Muscle layer of colon (tissue), 2 donors: Measurements from ENCODE around the gene CEP104.
A peak's percentile ranks its signal among the peaks of the same experiment; 100 is the strongest.

Source experiments
- H3K27ac ChIP-seq: one replicate; pipeline ENCODE4 v1.7.0; 2013; ENCODE audit warnings: low read depth, mild to moderate bottlenecking, low read length, moderate library complexity
- H3K27me3 ChIP-seq, 2 donors: one replicate each; pipeline ENCODE4 v1.7.0; 2013; ENCODE audit warnings: low read length in 2 of 2, mild to moderate bottlenecking in 2 of 2; ENCODE audit not compliant: insufficient read depth in 2 of 2, control insufficient read depth in 1 of 2
- H3K36me3 ChIP-seq: one replicate; pipeline ENCODE4 v1.7.0; 2013; ENCODE audit warnings: mild to moderate bottlenecking, low read length; ENCODE audit not compliant: insufficient read depth
- H3K4me1 ChIP-seq: one replicate; pipeline ENCODE4 v1.7.0; 2013; ENCODE audit warnings: mild to moderate bottlenecking, low read length; ENCODE audit not compliant: insufficient read depth
- H3K4me3 ChIP-seq, 2 donors: one replicate each; pipeline ENCODE4 v1.7.0; 2013; ENCODE audit warnings: low read length in 2 of 2, low read depth in 1 of 2, mild to moderate bottlenecking in 1 of 2, moderate library complexity in 1 of 2
- H3K9ac ChIP-seq: one replicate; pipeline ENCODE4 v1.7.0; 2013; ENCODE audit warnings: low read length
- H3K9me3 ChIP-seq: one replicate; pipeline ENCODE4 v1.7.0; 2013; ENCODE audit warnings: mild to moderate bottlenecking, low read length
- donor health status: abdominal sarcoma.
- donor health status: Adenocarcinoma of cecum.

Gene CEP104

GRCh38 chr1:3900150-3900968, 43.3 kb upstream of the CEP104 start, which contains the start of gene C1orf174:
Gene C1orf174, minus strand, starts transcription at chr1:3900272. Its CDS starts 86 bp downstream, at chr1:3900186.
- H3K27ac ChIP-seq = peak within 1 kb of the TSS; percentile 95
- peak within 1 kb of the TSS; percentile 68 to 70 for H3K4me3 ChIP-seq
- peak within 1 kb of the TSS; percentile 71 for H3K9ac ChIP-seq
- H3K36me3 ChIP-seq = peaks cover 1% of the 10 kb centered on the region
- peaks cover 0 to 5% of the 10 kb centered on the region in 2 donors for H3K27me3 ChIP-seq
- H3K4me1 ChIP-seq = peaks cover 17% of the 10 kb centered on the region
- no peaks in the 10 kb centered on the region for H3K9me3 ChIP-seq

GRCh38 chr1:3899754-3900149, 42.7 kb upstream of the CEP104 start:
- Histone ChIP-seq H3K4me3 (peak overlapping the region; percentile 68 to 70), H3K36me3 (peaks cover 7% of the 10 kb centered on the region), H3K9ac (peak overlapping the region; percentile 71), H3K27ac (peak overlapping the region; percentile 95), H3K27me3 (peaks cover 0 to 5% of the 10 kb centered on the region in 2 donors), H3K4me1 (peaks cover 22% of the 10 kb centered on the region), H3K9me3 (no peaks in the 10 kb centered on the region)

- H3K4me1 ChIP-seq = peaks cover 22% of the 10 kb centered on the region
- H3K36me3 ChIP-seq = peaks cover 8% of the 10 kb centered on the region
- H3K9me3 ChIP-seq = no peaks in the 10 kb centered on the region
- peak overlapping the region; percentile 95 for H3K27ac ChIP-seq
- H3K9ac ChIP-seq = peak overlapping the region; percentile 71
- H3K4me3 ChIP-seq = peak overlapping the region; percentile 68 to 70
- H3K27me3 ChIP-seq = peaks cover 0 to 5% of the 10 kb centered on the region in 2 donors
Observed at GRCh38 chr1:3898994-3899753, 42.2 kb upstream of the CEP104 start.

- Histone ChIP-seq H3K36me3 (peaks cover 8% of the 10 kb centered on the region), H3K4me1 (peaks cover 22% of the 10 kb centered on the region), H3K27me3 (no peaks in the 10 kb centered on the region), H3K9ac (no peak overlapping the region), H3K27ac (no peak overlapping the region), H3K4me3 (no peak overlapping the region), H3K9me3 (no peaks in the 10 kb centered on the region)
Observed at GRCh38 chr1:3898475-3898735, 41.4 kb upstream of the CEP104 start.

GRCh38 chr1:3896396-3897000, 39.5 kb upstream of the CEP104 start:
- H3K4me1 ChIP-seq = peaks cover 31% of the 10 kb centered on the region
- peaks cover 9% of the 10 kb centered on the region for H3K36me3 ChIP-seq
- no peak overlapping the region for H3K9ac ChIP-seq
- no peak overlapping the region for H3K4me3 ChIP-seq
- no peak overlapping the region for H3K27ac ChIP-seq
- H3K9me3 ChIP-seq = no peaks in the 10 kb centered on the region
- no peaks in the 10 kb centered on the region for H3K27me3 ChIP-seq

- H3K27ac ChIP-seq = no peak overlapping the region
Observed at GRCh38 chr1:3895951-3896325, 38.9 kb upstream of the CEP104 start.

GRCh38 chr1:3895279-3895950, 38.4 kb upstream of the CEP104 start:
- no peaks in the 10 kb centered on the region for H3K27me3 ChIP-seq
- H3K4me1 ChIP-seq = peaks cover 31% of the 10 kb centered on the region
- H3K27ac ChIP-seq = no peak overlapping the region
- no peaks in the 10 kb centered on the region for H3K9me3 ChIP-seq
- H3K9ac ChIP-seq = no peak overlapping the region
- H3K36me3 ChIP-seq = peaks cover 18% of the 10 kb centered on the region
- H3K4me3 ChIP-seq = no peak overlapping the region

More at GRCh38 chr1:3895951-3896325, 38.9 kb upstream of the CEP104 start:
- no peak overlapping the region for H3K4me3 ChIP-seq
- H3K9me3 ChIP-seq = no peaks in the 10 kb centered on the region
- H3K4me1 ChIP-seq = peaks cover 31% of the 10 kb centered on the region
- no peak overlapping the region for H3K9ac ChIP-seq
- peaks cover 13% of the 10 kb centered on the region for H3K36me3 ChIP-seq
- no peaks in the 10 kb centered on the region for H3K27me3 ChIP-seq

- H3K9ac ChIP-seq = no peak overlapping the region
- H3K36me3 ChIP-seq = peaks cover 25% of the 10 kb centered on the region
- H3K4me1 ChIP-seq = peaks cover 31% of the 10 kb centered on the region
- H3K27ac ChIP-seq = no peak overlapping the region
- H3K27me3 ChIP-seq = no peaks in the 10 kb centered on the region
- no peak overlapping the region for H3K4me3 ChIP-seq
- H3K9me3 ChIP-seq = no peaks in the 10 kb centered on the region
Observed at GRCh38 chr1:3894626-3895278, 37.7 kb upstream of the CEP104 start.

GRCh38 chr1:3893190-3893589, 36.2 kb upstream of the CEP104 start:
- H3K27me3 ChIP-seq = no peaks in the 10 kb centered on the region
- no peak overlapping the region for H3K4me3 ChIP-seq
- no peak overlapping the region for H3K27ac ChIP-seq
- H3K36me3 ChIP-seq = peaks cover 29% of the 10 kb centered on the region
- no peak overlapping the region for H3K9ac ChIP-seq
- H3K9me3 ChIP-seq = no peaks in the 10 kb centered on the region
- peaks cover 21% of the 10 kb centered on the region for H3K4me1 ChIP-seq

GRCh38 chr1:3892748-3893147, 35.7 kb upstream of the CEP104 start:
- no peaks in the 10 kb centered on the region for H3K9me3 ChIP-seq
- H3K4me1 ChIP-seq = peaks cover 21% of the 10 kb centered on the region
- no peaks in the 10 kb centered on the region for H3K27me3 ChIP-seq
- H3K9ac ChIP-seq = no peak overlapping the region
- peaks cover 33% of the 10 kb centered on the region for H3K36me3 ChIP-seq
- H3K4me3 ChIP-seq = no peak overlapping the region
- H3K27ac ChIP-seq = no peak overlapping the region
